ENCODE data around the gene TES. TPM values are rescaled to one million over a fixed set of nuclear protein-coding genes. Genes with fewer than 3 reads are reported as not detected.

Gene TES
- total RNA-seq, 6 experiments from 2014 or later: 6.0 to 22.3 (median 12.5) TPM

GRCh38 chr7:116284390-116284789 lies 74.1 kb downstream of the TES start:
- Histone ChIP-seq H3K4me1 (peaks cover 0 to 6% (median 0%) of the 10 kb centered on the region in 4 donors), H3K27ac (no peak overlapping the region), H3K9me3 (no peaks in the 10 kb centered on the region), H3K36me3 (no peaks in the 10 kb centered on the region), H3K4me3 (no peak overlapping the region), H3K27me3 (no peaks in the 10 kb centered on the region)
- DNase-seq: no peak
- WGBS (ENCODE audit: insufficient coverage, low coverage, low lambda C conversion rate, missing lambda C conversion rate): 87% methylated on average over 3 of the region's 3 CpGs
- no peak for ATAC-seq
- TF ChIP-seq CTCF (IDR thresholded peaks at IDR 0.05) (no peak), POLR2A (IDR thresholded peaks at IDR 0.05) (no peak)
- intact Hi-C loops (cut with DNase I): no loop called here

GRCh38 chr7:116285252-116285651 lies 74.9 kb downstream of the TES start:
- WGBS (ENCODE audit: insufficient coverage, low coverage, low lambda C conversion rate, missing lambda C conversion rate): 90% methylated on average over 1 of the region's 1 CpG
- DNase-seq (no peak), ATAC-seq (no peak)
- TF ChIP-seq CTCF (IDR thresholded peaks at IDR 0.05): no peak
- Histone ChIP-seq H3K27ac (no peak overlapping the region), H3K9me3 (no peaks in the 10 kb centered on the region), H3K27me3 (no peaks in the 10 kb centered on the region), H3K4me1 (peaks cover 0 to 6% (median 0%) of the 10 kb centered on the region in 4 donors), H3K36me3 (no peaks in the 10 kb centered on the region), H3K4me3 (no peak overlapping the region)
- intact Hi-C loops (cut with DNase I): no loop called here

GRCh38 chr7:116290740-116291139 lies 80.4 kb downstream of the TES start:
- ATAC-seq (peak in 2 of 4 donors; percentile 24 to 34), DNase-seq (peak in 1 of 3 donors; percentile 11)
- H3K27me3 ChIP-seq: no peaks in the 10 kb centered on the region
- H3K4me1 ChIP-seq: no peaks in the 10 kb centered on the region
- intact Hi-C loops (cut with DNase I): no loop called here
- no peaks in the 10 kb centered on the region for H3K9me3 ChIP-seq
- TF ChIP-seq CTCF (IDR thresholded peaks at IDR 0.05) (peak in 1 of 4 donors; percentile 10), POLR2A (IDR thresholded peaks at IDR 0.05) (no peak)
- H3K36me3 ChIP-seq: no peaks in the 10 kb centered on the region
- no peak overlapping the region for H3K27ac ChIP-seq
- no peak overlapping the region for H3K4me3 ChIP-seq

- Histone ChIP-seq H3K36me3 (no peaks in the 10 kb centered on the region), H3K9me3 (no peaks in the 10 kb centered on the region), H3K27me3 (no peaks in the 10 kb centered on the region), H3K27ac (no peak overlapping the region), H3K4me3 (no peak overlapping the region), H3K4me1 (no peaks in the 10 kb centered on the region)
- TF ChIP-seq CTCF (IDR thresholded peaks at IDR 0.05) (no peak), POLR2A (IDR thresholded peaks at IDR 0.05) (no peak)
- ATAC-seq (no peak), DNase-seq (no peak)
- intact Hi-C loops (cut with DNase I): no loop called here
- no CpG with 5 or more reads among the region's 1 CpG for whole genome bisulfite sequencing (ENCODE audit: insufficient coverage, low coverage, low lambda C conversion rate, missing lambda C conversion rate)
These were observed 81.6 kb downstream of the TES start for GRCh38 chr7:116291937-116292336.

GRCh38 chr7:116292381-116292780 lies 82.0 kb downstream of the TES start:
- WGBS (ENCODE audit: insufficient coverage, low coverage, low lambda C conversion rate, missing lambda C conversion rate): 94% methylated on average over 1 of the region's 1 CpG
- H3K27me3 ChIP-seq: no peaks in the 10 kb centered on the region
- ATAC-seq: no peak

More at GRCh38 chr7:116292381-116292780, 82.0 kb downstream of the TES start:
- H3K36me3 ChIP-seq: no peaks in the 10 kb centered on the region
- no peak overlapping the region for H3K4me3 ChIP-seq
- TF ChIP-seq CTCF (IDR thresholded peaks at IDR 0.05) (no peak), POLR2A (IDR thresholded peaks at IDR 0.05) (no peak)
- no peaks in the 10 kb centered on the region for H3K4me1 ChIP-seq
- no peak for DNase-seq
- intact Hi-C loops (cut with DNase I): no loop called here
- no peaks in the 10 kb centered on the region for H3K9me3 ChIP-seq
- no peak overlapping the region for H3K27ac ChIP-seq

Data from right lobe of liver (tissue), 6 donors.